Hippocampal formation (tissue), 2 donors: ENCODE results near the gene LAMA5.

Experiments used
- DNase-seq, 2 donors: peaks; one replicate each; lab custom pipeline; 2025; lab: John Stamatoyannopoulos, UW

Gene LAMA5

DNA sequence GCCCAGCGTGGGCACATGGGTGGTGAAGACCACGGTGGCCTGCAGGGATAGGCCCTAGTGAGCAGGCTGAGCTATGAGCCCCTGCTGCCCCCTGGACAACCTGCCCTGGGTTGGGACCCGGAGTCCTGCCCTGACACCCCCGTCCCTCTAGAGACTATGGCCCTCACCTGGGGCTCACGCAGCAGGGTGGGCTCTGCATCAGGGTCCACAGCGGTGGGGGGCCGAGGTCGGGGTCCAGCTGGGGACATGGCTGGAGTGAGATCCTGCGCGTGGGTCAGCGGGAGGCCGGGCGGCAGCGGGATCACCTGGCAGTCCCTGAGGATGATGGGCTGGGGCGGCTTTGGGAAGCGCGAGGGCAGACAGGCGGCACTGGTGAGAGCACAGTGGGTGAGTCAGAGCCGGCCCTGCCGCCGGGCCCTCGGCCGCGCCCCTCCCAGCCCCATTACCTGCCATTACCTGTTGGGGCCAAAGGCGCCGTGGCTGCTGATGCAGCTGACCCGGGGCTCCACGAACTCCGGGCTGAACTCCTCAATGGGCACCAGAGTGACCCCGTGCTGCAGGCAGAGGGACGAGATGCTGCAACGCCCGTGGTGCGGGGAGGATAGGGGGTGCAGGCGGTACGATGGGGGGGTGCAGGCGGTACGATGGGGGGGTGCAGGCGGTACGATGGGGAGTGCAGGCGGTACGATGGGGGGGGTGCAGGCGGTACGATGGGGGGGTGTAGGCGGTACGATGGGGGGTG is 36.4 kb downstream of the LAMA5 start:
- DNase-seq, result no peak

DNA sequence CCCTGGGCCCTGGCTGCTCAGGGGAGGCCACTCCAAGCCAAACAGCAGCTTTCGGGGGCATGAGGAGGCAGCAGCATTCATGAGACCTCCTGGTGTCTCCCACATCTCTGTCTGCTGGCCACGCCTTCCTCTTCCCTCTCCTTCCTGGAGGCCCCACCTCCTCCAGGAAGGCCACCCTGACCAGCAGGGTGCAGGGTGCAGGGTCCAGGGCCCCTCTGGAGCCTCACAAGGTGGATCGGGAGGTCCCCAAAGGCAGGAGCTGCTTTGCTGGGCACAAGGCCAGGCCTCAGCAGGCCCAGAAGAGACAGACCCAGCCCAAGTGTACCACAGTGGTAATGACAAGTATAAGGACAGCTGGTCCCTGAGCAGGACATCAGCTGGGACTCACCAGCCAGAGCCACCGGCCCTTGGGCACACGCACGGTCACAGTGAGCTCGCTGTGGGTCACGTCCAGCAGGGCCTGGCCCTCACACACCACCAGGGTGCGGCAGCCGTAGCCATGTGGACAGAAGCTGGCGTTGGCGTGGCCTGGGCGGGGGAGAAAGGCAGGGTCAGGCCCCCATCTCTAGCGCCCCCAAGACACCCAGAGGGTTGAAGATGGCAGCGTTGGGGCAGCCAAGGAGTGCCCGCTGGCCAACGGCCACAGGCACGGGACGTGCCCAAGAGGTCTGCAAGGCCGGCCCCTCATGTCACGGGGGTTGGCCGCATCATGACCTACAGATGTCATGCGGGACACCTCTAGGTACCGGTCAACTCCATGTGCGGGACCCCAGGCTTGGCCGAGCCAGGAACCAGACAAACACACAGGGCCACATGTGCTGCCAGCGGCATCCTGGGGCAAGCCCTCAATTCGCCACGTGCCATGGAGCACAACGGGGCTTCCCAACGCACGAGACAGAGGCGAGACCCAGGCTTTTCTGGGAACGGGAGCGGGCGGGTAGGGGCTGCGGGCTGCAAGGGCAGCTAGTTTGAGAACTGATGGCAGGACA is 37.4 kb downstream of the LAMA5 start:
- DNase-seq, result no peak

DNA sequence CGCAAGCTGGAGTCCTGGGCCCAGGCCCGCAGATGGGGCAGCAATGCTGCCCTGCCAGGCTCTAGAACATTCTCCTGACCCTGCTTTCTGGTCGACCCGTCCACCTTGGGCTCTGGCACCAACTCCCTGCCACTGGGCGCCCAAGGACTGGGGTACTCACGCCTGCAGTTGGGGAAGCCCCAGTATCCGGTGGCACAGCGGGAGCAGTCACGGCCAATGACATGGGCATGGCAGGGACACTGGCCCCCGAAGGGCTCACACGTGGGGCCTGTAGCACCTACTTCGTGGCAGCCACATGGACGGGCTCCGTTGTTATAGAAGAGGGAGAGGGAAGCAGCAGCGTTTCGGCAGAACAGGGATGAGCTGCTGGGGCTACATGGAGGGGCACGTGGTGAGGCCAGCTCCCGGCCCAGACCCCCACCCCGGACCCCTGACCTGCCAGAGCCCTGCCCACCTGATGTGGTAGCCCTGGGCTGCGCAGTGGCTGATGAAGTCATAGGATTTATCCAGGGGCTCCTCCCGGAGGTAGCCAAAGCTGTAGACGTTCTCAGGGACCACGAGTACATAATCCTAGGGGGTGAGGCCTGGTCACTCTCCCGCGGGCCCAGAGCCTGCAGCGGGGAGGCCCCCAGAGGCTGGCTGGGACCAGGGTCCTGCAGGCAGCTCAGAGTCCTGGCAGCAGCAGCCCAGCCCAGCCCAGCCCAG is 38.3 kb downstream of the LAMA5 start:
- DNase-seq, result no peak

DNA sequence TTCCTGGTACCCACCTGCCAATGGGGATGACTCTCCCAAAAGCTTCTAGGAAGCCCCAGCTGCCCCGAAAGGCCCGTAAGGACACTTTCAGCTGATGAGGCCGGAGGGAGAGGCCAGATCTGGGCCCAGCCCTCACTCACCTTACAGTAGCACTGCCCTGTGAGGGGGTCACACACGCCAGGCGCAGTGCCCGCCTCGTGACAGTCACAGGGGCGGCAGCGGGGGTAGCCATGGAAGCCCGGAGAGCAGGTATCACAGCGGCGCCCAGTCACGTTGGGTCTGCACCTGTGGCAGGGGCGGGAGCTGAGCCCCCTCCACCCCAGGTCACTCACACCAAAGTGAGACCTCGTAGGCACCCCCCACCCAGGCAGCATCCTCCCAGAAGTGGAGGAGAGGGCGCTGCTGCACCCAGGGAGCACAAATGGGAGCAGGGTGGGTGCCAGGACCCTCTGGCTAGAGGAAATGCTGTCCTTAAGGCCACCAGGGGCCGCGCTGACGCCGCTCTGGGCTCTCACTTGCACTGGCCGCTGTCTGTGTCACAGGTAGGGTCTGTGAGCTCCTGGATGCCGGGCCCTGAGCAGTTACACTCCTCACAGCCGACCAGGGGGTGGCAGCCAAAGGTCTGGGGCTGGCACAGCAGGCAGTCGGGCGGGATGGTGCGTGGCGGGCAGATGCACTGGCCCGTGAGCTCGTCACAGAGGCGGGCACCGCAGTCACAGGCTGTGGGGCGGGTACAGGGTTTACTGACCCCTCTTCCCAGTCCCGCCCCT is 39.2 kb downstream of the LAMA5 start:
- DNase-seq, result no peak

DNA sequence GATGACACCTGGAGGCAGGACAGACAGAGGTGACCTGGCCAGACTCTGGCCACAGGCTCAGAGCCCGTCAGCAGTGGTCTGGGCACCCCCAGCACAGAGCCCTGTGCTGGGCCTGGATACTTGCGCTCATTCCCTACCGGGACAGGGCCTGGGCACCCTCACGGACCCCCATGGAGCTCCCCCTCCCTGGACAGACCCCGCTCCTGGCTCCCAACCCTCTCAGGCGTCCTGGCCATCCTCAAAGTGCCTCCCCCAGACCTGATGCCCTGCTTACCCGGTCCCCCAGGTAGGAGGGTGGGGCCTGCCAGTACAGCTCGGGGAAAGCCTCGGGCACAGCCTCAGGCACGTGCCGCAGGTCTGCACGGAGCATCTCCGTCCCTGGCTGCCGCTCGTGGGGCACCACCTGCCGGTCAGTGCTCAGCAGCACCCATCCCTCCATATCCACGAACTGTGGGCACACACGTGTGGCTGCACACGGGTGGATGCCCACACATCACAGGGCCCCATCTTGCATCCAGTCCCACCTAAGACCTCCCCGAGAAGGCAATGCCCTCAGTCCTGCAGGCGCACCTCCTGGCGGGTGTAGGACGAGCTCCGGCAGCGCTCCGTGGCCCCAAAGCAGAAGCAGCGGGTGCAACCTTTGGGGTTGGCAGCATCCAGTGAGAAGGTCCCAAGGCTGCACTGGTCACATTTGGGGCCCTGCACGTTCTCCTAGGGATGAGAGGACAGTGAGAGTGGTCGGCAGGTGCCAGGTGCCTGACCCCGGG is 40.0 kb downstream of the LAMA5 start:
- DNase-seq, result no peak

DNA sequence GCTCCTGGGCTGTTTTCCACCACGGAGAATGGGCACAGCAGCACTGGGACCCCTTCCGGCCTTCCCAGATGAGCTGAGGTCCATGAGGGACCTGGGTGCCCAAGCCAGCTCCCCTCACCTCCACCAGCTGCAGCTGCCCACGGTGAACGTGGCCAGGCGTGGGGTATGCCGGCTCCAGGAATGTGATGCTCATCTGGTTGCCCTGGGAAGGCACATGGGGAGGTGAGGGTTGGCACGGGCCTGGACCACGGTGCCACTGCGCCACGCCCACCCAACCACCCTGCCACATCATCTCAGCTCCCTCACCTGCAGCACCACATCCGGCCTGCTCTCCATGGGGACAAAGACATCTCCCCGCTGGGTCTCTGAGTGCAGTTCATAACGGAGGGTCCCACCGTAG is 40.6 kb downstream of the LAMA5 start:
- no peak for DNase-seq

DNA sequence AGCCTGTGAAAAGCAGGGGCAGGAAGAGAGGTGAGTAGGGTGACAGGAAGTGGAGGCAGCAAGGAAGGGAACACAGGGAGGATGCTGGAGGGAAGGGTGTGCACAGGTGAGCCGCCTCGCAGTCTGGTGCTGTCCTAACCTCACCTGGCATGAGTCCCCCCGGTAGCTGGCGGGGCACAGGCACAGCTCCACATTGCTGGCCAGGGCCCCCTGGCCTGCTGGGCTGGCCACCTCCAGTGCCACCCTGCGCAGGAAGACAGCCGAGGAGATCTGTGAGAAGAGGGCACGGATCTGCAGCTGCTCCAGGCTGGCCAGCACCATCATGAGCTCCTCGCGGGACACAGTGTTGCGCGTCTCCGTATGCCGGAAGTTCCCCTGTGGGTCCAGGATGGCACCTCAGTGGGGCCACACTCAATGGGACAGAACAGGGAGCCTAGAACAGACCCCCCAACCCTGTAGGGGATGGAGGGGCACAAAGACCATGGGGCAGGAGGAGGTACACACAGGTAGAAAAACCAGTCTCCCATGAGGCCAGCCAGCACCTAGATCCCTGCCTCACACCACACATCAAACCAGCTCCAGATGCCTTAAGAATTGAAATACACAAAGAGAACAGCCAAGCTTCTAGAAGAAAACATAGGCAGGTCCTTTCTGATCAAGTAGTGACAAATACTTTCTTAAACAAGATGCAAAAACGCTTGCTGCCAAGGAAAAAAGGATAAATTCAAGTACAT is 41.8 kb downstream of the LAMA5 start:
- no peak for DNase-seq

DNA sequence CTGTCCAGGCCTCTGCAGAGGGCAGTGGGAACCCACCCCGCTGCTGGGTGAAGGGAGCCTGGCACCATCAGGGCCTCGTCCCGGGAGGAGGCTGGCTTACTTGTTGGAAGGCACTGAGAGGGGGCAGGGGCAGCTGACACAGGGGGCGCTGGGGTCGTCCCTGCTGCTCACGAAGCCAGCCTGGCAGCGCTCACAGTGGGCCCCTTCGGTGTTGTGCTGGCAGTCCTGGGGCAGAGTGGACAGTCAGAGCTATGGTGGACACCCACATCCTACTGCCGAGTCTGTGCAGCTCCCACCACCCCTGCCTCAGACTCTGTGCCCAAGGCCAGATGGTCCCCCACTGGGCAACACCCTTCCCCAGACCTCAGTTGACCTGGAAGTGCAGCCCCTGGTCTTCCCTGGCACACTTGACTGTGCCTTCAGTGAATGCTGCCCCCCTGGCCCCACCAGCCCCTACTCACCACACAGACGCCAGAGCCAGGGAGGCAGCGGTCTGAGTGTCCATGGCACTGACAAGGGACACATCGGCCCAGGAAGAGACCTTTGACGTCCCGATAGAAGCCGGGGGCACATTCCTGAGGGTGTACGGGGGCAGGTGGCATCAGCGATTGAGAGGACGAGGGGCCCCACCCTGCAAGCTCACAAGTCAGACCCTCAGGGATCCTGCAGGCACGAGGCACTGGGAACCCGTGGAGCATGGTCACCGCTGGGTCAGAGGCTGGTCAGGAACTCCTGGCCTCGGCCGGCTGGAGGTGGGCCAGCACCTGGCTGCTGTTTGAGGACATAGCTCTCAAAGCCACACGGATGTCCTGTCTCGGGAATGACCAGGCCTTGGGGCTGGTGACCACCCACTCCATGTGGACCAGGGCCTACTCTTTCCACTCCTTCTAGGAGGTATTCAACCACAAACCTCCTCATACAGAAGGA is 42.9 kb downstream of the LAMA5 start:
- DNase-seq, result no peak

DNA sequence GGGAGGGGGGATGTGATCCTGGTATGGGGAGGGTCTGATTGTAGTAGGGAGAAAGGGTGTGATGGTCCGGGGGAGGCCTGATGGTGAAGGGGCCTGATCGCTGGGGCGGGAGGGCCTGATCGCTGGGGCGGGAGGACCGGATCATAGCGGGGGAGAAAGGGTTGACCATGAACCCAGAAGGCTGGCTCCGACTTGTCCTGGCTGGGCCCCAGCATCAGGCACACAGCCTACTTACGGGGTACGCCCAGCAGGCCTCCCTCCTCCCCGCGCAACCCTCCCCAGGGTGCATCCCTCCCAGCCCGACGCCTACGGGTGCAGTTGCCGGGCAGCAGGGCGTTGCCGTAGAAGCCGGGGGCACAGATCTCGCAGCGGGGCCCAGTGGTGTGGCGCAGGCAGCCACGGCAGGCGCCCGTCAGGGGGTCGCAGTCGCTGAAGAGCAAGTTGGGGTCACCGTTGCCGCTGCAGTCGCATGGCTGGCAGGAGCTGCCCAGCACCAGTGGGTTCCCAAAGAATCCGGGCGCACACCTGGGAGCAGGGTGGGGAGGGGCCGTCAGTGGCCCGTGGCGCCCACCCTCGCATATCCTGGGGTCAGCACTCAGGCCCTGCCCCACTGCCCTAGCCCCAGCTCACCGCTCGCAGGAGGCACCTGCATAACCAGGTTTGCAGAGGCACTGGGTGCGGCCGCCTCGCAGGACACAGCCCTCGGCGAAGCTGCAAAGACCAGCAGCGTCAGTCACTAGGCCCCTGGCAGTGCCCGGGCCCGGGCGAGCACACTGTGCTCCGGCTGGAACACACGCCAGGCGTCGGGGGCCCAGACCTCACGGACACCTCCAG is 43.7 kb downstream of the LAMA5 start:
- no peak for DNase-seq

DNA sequence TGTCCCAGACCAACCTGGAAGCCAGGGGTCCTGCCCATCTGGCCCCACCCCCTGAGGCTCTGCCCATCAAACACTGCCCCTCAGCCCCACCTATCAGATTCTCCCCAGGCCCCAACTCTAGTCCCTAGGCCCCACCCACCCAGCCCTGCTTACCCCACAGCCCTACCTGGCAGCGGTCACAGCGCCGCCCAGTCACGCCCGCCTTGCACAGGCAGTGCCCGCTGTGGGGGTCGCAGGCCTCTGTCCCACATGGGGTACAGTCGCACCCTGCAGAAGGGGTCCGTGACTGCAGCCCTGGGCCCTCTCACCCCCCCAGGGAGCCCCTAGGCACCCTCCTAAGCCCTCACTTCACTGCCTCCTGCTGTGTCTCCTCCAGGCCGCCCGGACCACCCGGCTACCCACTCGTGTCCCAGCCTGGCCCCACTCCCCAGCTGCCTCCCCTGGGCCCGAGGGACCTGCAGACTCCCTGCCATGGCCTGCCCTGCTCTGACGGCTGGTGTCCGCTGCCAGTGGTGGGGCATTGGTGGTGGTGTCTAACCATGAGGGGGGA is 44.5 kb downstream of the LAMA5 start:
- no peak for DNase-seq

DNA sequence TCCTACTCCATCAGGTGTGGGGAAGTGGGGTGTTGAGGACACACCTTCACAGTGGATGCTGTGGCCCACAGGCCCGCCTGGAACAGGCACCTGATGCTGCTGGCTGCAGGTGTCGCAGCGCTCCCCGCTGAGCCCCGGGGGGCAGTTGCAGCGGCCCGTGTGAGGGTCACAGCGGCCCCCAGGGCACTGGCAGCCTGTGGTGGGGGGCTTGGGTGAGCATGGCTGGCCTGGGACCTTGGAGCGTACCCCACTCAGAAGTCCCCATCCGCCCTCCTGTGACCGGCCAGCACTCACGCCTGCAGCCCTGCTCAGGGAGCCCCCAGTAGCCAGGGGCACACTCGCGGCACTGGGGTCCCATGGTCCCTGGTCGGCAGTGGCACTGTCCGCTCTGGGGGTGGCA is 45.1 kb downstream of the LAMA5 start:
- no peak for DNase-seq

DNA sequence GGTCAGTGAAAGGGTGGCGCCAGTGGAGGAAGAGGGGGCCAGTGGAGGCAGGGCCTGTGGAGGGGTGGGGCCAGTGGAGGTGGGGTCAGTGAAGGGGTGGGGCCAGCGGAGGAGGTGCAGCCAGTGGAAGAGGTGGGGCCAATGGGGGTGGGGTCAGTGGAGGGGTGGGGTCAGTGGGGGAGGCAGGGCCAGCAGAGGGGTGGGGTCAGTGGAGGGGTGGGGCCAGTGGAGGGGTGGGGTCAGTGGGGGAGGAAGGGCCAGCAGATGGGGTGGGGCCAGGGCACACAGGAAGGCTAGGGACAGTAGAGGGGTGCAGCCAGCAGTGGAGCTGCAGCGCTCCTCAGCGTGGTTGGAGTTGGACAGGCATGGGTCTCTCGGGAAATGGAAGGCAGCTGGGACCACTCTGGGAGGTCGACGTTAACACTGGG is 45.6 kb downstream of the LAMA5 start:
- DNase-seq, result no peak

DNA sequence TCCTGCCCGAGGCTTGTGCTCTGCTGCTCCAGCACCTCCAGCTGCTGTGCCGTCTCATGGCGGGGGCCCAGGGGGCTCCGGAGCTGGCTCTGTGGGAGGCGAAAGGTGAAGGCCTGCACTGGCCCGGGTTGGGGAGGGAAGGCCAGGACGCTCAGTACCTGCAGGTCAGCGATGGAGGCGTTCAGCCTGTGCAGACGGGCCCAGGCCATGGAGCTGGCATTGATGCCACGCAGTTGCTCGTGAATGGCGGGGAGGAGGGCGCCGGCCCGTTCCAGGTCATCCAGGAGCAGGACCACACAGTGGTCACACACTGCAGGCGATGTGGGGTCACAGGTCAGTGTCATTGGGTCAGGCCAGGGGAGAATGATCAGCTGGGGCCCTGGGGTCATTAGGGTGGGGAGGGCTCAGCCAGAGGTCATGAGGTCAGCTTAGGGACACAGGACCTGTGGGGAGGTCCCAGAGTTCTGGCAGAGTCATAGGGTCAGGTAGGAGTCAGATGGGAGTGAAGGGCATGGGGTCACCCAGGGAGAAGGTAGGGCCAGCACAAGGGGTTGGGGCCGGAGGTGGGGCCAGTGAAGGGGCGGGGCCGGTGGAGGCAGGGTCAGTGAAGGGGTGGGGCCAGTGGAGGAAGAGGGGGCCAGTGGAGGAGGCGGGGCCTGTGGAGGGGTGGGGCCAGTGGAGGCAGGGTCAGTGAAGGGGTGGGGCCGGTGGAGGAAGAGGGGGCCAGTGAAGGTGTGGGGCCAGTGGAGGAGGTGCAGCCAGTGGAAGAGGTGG is 46.3 kb downstream of the LAMA5 start:
- DNase-seq, result no peak

DNA sequence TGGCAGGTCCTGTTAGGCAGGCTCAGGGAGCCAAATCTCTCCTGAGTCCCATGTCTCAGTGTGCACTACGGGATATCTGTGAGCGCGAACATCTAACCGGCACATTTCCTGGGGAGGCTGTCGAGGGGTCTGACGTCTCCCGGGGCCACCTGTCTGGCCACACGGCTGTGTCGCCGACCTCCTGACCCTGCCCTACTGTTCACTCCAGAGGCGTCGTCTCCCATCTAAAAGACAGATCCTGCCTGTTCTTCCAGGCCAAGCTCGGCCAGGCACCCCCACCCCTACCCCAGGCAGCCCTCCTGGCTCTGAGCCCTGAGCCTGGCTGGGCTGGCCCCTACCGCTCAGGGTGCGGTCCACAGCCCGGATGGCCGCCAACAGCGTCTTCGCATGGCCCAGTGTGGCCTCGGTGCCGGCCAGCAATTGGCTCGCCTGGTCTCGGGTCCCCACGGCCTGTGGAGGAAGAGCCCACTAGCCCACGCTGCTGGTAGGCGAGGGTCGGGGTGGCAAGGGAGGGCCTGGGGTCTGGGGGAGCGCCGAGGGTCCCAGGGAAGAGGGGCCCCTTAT is 47.7 kb downstream of the LAMA5 start:
- DNase-seq, result no peak

DNA sequence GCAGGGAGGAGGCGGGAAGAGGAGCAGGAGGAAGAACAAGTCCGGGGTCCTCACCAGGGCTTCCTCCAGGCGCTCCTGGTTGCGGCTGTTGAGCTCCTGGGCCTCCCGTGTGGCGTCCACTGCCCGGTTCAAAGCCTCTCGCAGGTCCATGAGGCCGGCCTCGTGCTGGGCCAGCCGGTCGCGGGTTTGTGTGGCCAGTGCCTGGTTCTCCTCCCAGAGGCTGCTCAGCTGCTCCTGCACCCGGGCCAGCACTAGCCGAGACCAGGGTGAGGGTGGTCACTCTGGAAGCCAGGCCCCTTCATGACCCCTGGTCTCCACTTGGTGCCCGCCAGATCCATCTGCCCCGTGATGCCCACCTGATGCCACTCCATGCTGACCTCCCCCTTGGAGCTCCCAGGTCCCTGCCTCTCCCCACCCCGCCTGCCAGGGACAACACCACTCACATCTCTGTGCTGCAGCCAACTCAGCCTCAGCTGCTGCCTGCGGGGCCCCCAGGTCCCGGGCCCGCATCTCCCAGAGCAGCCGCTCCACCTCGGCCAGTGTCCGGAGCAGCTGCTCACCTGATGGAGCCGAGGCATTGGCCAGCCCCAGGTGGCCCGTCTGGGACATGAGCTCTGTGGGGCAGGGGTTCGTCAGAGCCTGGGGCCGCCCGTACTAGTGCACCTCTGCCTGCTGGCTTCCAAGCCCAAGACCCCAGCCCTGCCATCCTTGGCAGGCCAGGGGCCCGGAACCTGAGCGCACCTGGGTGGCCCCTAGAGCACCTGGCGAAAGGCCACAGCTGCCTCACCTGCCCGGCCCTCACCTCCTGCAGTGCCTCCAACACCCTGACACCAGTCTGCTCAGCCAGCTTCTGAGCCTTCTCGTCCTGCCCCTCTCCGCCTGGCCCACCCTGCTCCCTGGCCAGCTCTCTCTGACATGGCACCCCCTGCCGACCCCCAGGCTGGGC is 48.4 kb downstream of the LAMA5 start:
- DNase-seq, result no peak
